Ascending aorta (tissue), 2 donors: ENCODE measurements around the gene TLE5. TPM values are rescaled to one million over a fixed set of nuclear protein-coding genes. Genes with fewer than 3 reads are reported as not detected.

Experiments used
- DNase-seq, 2 donors: peaks; one replicate each; pipeline ENCODE4 v3.0.0-alpha.2; 2019; ENCODE audit warnings: low spot score in 2 of 2
- H3K27ac ChIP-seq, 2 donors: fragments of 200-600 bp; sonication (generic); one replicate each; pipeline ENCODE4 v1.5.1; 2016 to 2017; ENCODE audit warnings: mild to moderate bottlenecking in 1 of 2
- H3K27me3 ChIP-seq: fragments of 200-600 bp; sonication (generic); one replicate; pipeline ENCODE4 v1.5.1; 2017
- H3K36me3 ChIP-seq, 2 donors: fragments of 200-600 bp; sonication (generic); one replicate each; pipeline ENCODE4 v1.5.1; 2016
- H3K4me1 ChIP-seq, 2 donors: fragments of 200-600 bp; sonication (generic); one replicate each; pipeline ENCODE4 v1.5.1; 2016 to 2017; ENCODE audit warnings: mild to moderate bottlenecking in 1 of 2
- H3K4me3 ChIP-seq, 2 donors: fragments of 200-600 bp; sonication (generic); one replicate each; pipeline ENCODE4 v1.5.1; 2016 to 2017; ENCODE audit warnings: mild to moderate bottlenecking in 1 of 2
- H3K9me3 ChIP-seq, 2 donors: fragments of 200-600 bp; sonication (generic); one replicate each; pipeline ENCODE4 v1.5.1; 2016
- intact Hi-C: fragments of 100-400 bp; cut with DNase I; formaldehyde crosslinking; loops from one replicate; pipeline ENCODE4 v1.15.1; 2023
- total RNA-seq: library from RNA; depleted of rRNA; stranded (reverse); fragments of >200 nt; gene quantifications from one replicate; pipeline ENCODE4 v1.1.0, GENCODE V29; 2016
- TF ChIP-seq, protein P1 (sequence below), 3 experiments: fragments of 200-600 bp in 2 of 3; fragments of 450-650 bp in 1 of 3; sonication (generic) in 2 of 3; IDR thresholded peaks; one replicate each; pipeline ENCODE4 v1.5.1; 2016 to 2019; ENCODE audit warnings: antibody characterized with exemption in 3 of 3, mild to moderate bottlenecking in 1 of 3, moderate library complexity in 1 of 3

Gene TLE5, protein sequence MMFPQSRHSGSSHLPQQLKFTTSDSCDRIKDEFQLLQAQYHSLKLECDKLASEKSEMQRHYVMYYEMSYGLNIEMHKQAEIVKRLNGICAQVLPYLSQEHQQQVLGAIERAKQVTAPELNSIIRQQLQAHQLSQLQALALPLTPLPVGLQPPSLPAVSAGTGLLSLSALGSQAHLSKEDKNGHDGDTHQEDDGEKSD
- total RNA-seq: 559 TPM

DNA sequence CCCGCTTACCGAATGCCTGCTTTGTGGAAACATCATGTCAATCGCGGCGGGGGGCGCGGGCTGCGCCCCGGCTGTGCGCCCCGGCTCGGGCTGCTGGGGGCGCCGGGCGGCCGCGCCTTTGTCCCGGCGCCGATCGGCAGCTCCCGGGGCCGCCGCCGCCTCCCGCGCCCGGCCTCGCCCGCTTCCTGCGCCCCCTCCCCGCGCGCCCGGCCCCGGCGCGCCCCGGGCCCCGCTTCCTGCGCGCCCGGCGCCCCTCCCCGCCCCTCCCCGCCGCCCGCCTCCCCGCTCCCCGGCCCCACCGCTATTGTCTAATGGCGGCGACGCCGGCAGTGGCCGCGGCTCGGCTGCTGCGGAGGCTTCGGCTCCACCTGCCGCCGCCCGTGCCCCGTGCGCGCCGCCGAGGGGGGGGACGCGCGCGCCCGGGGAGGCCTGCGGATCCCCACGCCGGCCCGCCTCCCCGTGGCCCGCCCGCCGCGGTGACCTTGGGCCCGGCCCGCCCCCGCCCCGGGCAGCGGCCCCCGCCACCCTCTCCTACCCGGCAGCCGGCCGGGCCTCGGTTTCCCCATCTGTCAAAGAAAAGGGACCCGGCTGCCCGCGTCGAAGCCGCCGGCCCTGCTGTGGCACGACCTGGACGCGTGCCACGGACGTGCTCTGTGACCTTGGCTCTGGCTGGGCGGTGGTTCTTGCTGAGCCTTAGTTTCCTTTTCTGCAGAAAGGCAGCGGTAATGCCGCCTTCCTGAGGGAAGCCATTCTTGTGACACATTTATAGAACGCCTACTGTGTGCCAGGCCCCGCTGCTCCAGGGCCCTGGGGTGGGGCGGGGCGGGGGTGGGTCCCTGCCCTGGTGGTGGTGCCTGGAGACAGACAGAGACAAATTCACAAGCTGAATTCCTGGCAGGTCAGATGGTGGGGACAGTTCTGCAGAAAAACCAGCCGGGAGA is at the start of gene TLE5:
TSS of gene TLE5 (minus strand) at position 331 of the 941 bp plus-strand sequence. CDS start at position 36, 295 bp downstream.
- Histone ChIP-seq H3K4me3 (peak within 1 kb of the TSS; percentile 75 to 86), H3K27ac (peak within 1 kb of the TSS; percentile 87), H3K36me3 (peaks cover 8 to 20% of the 10 kb centered on the region in 2 donors), H3K4me1 (peaks cover 13 to 14% of the 10 kb centered on the region in 2 donors), H3K27me3 (no peaks in the 10 kb centered on the region), H3K9me3 (no peaks in the 10 kb centered on the region)
- intact Hi-C loops: loop anchor here (1.0 to 2.0 kb wide), 3 partner anchors 26 to 112 kb away; no protein-coding TSS in a partner anchor
- TF ChIP-seq, protein P1, sequence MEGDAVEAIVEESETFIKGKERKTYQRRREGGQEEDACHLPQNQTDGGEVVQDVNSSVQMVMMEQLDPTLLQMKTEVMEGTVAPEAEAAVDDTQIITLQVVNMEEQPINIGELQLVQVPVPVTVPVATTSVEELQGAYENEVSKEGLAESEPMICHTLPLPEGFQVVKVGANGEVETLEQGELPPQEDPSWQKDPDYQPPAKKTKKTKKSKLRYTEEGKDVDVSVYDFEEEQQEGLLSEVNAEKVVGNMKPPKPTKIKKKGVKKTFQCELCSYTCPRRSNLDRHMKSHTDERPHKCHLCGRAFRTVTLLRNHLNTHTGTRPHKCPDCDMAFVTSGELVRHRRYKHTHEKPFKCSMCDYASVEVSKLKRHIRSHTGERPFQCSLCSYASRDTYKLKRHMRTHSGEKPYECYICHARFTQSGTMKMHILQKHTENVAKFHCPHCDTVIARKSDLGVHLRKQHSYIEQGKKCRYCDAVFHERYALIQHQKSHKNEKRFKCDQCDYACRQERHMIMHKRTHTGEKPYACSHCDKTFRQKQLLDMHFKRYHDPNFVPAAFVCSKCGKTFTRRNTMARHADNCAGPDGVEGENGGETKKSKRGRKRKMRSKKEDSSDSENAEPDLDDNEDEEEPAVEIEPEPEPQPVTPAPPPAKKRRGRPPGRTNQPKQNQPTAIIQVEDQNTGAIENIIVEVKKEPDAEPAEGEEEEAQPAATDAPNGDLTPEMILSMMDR (IDR thresholded peaks at IDR 0.05): no peak
- peak in 1 of 2 donors; percentile 77 for DNase-seq

- no peaks in the 10 kb centered on the region for H3K4me1 ChIP-seq
- intact Hi-C loops: no loop called here
- peaks cover 26 to 43% of the 10 kb centered on the region in 2 donors for H3K36me3 ChIP-seq
These were observed 49.4 kb upstream of the TLE5 start for GRCh38 chr19:3111586-3112247.

GRCh38 chr19:3110126-3110825 is 48.0 kb upstream of the TLE5 start:
- Histone ChIP-seq H3K36me3 (peaks cover 24 to 38% of the 10 kb centered on the region in 2 donors), H3K9me3 (no peaks in the 10 kb centered on the region), H3K27me3 (no peaks in the 10 kb centered on the region), H3K4me1 (no peaks in the 10 kb centered on the region), H3K4me3 (no peak overlapping the region), H3K27ac (no peak overlapping the region)
- no peak for DNase-seq
- TF ChIP-seq, protein P1 (IDR thresholded peaks at IDR 0.05): no peak
- intact Hi-C loops: no loop called here

More at GRCh38 chr19:3111586-3112247, 49.4 kb upstream of the TLE5 start:
- Histone ChIP-seq H3K27ac (no peak overlapping the region), H3K9me3 (no peaks in the 10 kb centered on the region), H3K27me3 (no peaks in the 10 kb centered on the region), H3K4me3 (no peak overlapping the region)
- DNase-seq: no peak
- TF ChIP-seq, protein P1 (IDR thresholded peaks at IDR 0.05): no peak

DNA sequence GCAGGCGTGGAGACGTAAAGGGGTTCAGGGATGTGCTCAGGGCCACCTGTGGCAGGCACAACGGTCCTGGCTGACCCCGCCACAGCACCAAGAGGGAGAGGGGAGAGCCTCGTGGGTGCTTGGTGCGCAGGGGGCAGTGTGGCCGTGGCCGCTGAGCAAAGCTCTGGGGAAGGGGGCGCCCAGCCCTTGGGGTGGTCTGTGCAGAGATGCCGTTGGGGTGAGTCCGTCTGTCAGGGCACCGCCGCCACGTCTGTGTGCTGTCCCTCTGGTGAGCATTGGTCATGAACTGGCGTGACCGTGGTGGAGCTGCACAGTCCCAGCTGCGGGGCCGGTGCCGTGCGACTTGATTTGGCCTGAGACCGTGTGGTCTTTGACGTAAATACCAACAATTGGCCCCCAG is 47.2 kb upstream of the TLE5 start:
- H3K27me3 ChIP-seq: no peaks in the 10 kb centered on the region
- DNase-seq: no peak
- H3K4me3 ChIP-seq: no peak overlapping the region
- H3K36me3 ChIP-seq: peaks cover 17 to 32% of the 10 kb centered on the region in 2 donors
- H3K27ac ChIP-seq: no peak overlapping the region
- TF ChIP-seq, protein P1 (IDR thresholded peaks at IDR 0.05): no peak
- H3K4me1 ChIP-seq: peaks cover 0 to 2% of the 10 kb centered on the region in 2 donors
- H3K9me3 ChIP-seq: no peaks in the 10 kb centered on the region
- intact Hi-C loops: loop anchor here (5.0 kb wide), 1 partner anchor 147 kb away; no protein-coding TSS in a partner anchor

DNA sequence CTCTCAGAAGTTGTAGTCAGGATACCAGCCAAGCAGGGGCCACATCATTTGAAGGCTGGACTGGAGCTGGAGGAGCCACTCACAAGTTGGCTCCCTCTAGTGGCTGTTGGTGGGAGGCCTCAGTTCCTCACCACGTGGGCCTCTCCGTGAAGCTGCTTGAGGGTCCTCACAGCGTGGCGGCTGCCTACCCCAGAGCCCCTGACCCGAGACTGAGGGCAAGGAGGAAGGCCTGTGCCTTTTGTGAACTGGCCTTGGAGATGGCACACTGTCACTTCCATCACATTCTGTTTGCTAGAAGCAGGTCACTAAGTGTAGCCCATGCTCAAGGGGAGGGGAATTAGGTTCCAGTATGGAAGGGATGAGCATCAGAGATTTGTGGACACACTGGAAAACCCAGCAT is 46.5 kb upstream of the TLE5 start:
- H3K27me3 ChIP-seq: no peaks in the 10 kb centered on the region
- intact Hi-C loops: loop anchor here (5.0 kb wide), 1 partner anchor 146 kb away; no protein-coding TSS in a partner anchor
- no peaks in the 10 kb centered on the region for H3K9me3 ChIP-seq
- H3K4me3 ChIP-seq: no peak overlapping the region
- no peak for DNase-seq
- H3K27ac ChIP-seq: no peak overlapping the region
- peaks cover 2 to 9% of the 10 kb centered on the region in 2 donors for H3K4me1 ChIP-seq
- H3K36me3 ChIP-seq: peaks cover 16 to 25% of the 10 kb centered on the region in 2 donors
- TF ChIP-seq, protein P1 (IDR thresholded peaks at IDR 0.05): peak; percentile 67 to 80 (median 74)
